ENCODE data around the gene NDUFB2. TPM values are rescaled to one million over a fixed set of nuclear protein-coding genes. Genes with fewer than 3 reads are reported as not detected.
A peak's percentile ranks its signal among the peaks of the same experiment; 100 is the strongest.

Gene NDUFB2
- total and polyA plus RNA-seq, 9 of the 15 experiments (the other 6 are each of a cell fraction or from before 2014, with no cell fraction given): 220 to 2,075 (median 320) TPM

DNA sequence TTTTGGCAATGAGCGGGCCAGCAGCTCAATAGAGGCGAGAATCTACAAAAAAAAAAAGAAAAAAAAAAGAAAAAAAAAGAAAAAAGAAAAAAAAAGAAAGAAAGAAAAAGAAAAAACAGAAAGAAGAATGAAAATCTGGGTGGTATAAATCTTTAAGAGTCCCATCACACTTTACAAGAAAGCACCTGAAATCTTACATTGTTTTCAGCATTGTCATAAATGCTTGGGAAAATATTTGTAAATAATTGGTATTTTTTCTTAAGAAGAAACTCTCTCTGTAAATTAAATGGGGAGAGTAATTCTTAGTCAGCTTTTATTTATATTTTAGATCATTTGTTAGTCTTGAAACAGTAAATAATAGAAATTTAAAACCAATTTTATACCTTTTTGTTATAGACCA, 38.2 kb downstream of the NDUFB2 start:
- H3K4me3 ChIP-seq: no peak overlapping the region
- H4K20me1 ChIP-seq (replicated peaks; ENCODE audit: control insufficient read depth, insufficient read depth, low read length): no peaks in the 10 kb centered on the region
- H3K4me2 ChIP-seq (ENCODE audit: insufficient read depth, low read length): no peak overlapping the region
- no peaks in the 10 kb centered on the region for H3K9me3 ChIP-seq (replicated peaks; ENCODE audit: control insufficient read depth, insufficient read depth, low read depth, low read length)
- no peaks in the 10 kb centered on the region for H3K27me3 ChIP-seq (ENCODE audit: control insufficient read depth in 2 of 2, insufficient read depth in 2 of 2, low read length in 2 of 2)
- TF ChIP-seq ZNF316 (IDR thresholded peaks at IDR 0.05): peak; percentile 70
- peak; percentile 38 for TF ChIP-seq C11orf30 (IDR thresholded peaks at IDR 0.05; ENCODE audit: low read depth)
- no peak for TF ChIP-seq BACH1 (tag; IDR thresholded peaks at IDR 0.05)
- TF ChIP-seq U2AF1 (optimal IDR thresholded peaks at IDR 0.05; ENCODE audit: low read depth, low read length): peak; percentile 68
- no peak for TF ChIP-seq BRF1 (IDR thresholded peaks at IDR 0.05; ENCODE audit: borderline replicate concordance, extremely low read depth, insufficient read length)
- H2AFZ ChIP-seq (ENCODE audit: low read depth, low read length): no peak overlapping the region
- H3K27ac ChIP-seq (ENCODE audit: extremely low read depth, low read depth, low read length): no peak overlapping the region
- no peaks in the 10 kb centered on the region for H3K4me1 ChIP-seq (replicated peaks in 1 of 2; ENCODE audit: control insufficient read depth in 2 of 2, insufficient read depth in 2 of 2, low read length in 2 of 2)
- no peak for FAIRE-seq
- DNase-seq (ENCODE audit: extremely low read depth in 1 of 4, low spot score in 3 of 4): no peak
- ChIA-PET CTCF (ENCODE audit: low intra/inter-chr PET ratio) (no interaction called here), POLR2A (interaction anchor here (0.6 kb wide), 1 partner anchor 801 kb away, joined by 3 read pairs; no protein-coding TSS in a partner anchor)
- no TSS peak for BruUV-seq (replicated peaks)
- no CpG with 5 or more reads among the region's 2 CpGs for WGBS (ENCODE audit: insufficient coverage, low coverage, missing lambda C conversion rate)
- H3K79me2 ChIP-seq (ENCODE audit: control insufficient read depth, insufficient read depth, low read length): no peaks in the 10 kb centered on the region
- H3K36me3 ChIP-seq (ENCODE audit: control insufficient read depth, insufficient read depth, low read length): peaks cover 24% of the 10 kb centered on the region; the same call in 2 of the 3 replicates
- ATAC-seq: no peak
- in situ Hi-C loops (cut with MboI): no loop called here
- H3K9ac ChIP-seq (ENCODE audit: insufficient read depth in 1 of 2, low read depth in 2 of 2, low read length in 2 of 2): no peak overlapping the region
- intact Hi-C loops (cut with micrococcal nuclease): no loop called here
- H3K9me1 ChIP-seq (ENCODE audit: control insufficient read depth, insufficient read depth, low read length): no peaks in the 10 kb centered on the region

DNA sequence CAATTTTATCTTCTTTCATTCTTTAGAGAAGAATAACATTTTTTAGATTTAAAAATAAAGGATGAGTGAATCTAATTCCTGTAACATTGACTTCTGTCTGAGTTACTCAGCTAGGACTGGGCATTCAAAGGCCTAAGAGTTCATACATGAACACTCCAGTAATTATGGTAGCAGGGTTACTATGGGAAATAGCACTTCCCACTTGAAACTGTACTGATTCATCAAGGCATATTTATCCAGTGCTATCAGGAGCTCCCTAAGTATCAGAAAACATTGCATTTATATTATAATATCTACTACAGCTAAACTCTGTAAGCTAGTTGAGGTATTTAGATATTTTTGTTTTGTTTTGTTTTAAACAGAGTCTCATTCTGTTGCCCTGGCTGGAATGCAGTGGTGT, 41.8 kb downstream of the NDUFB2 start:
- in situ Hi-C loops (cut with MboI) (no loop called here), intact Hi-C loops (cut with micrococcal nuclease) (no loop called here)
- no peaks in the 10 kb centered on the region for H3K79me2 ChIP-seq (ENCODE audit: control insufficient read depth, insufficient read depth, low read length)
- ATAC-seq (no peak), DNase-seq (ENCODE audit: extremely low read depth in 1 of 4, low spot score in 3 of 4) (no peak), FAIRE-seq (no peak)
- ChIA-PET POLR2A (interaction anchor here (0.6 to 0.9 kb wide), 2 partner anchors 20 to 236 kb away, joined by 3 to 4 read pairs; no protein-coding TSS in a partner anchor), CTCF (ENCODE audit: low intra/inter-chr PET ratio) (interaction anchor here (0.7 kb wide), 1 partner anchor 726 kb away, joined by 4 read pairs; no protein-coding TSS in a partner anchor)
- BruUV-seq (replicated peaks): no TSS peak
- H3K9me1 ChIP-seq (ENCODE audit: control insufficient read depth, insufficient read depth, low read length): no peaks in the 10 kb centered on the region
- no peak overlapping the region for H3K4me2 ChIP-seq (ENCODE audit: insufficient read depth, low read length)
- H2AFZ ChIP-seq (ENCODE audit: low read depth, low read length): no peak overlapping the region
- no peak overlapping the region for H3K9ac ChIP-seq (ENCODE audit: insufficient read depth in 1 of 2, low read depth in 2 of 2, low read length in 2 of 2)
- no peaks in the 10 kb centered on the region for H3K4me1 ChIP-seq (replicated peaks in 1 of 2; ENCODE audit: control insufficient read depth in 2 of 2, insufficient read depth in 2 of 2, low read length in 2 of 2)
- no peak overlapping the region for H3K4me3 ChIP-seq
- no peaks in the 10 kb centered on the region for H4K20me1 ChIP-seq (replicated peaks; ENCODE audit: control insufficient read depth, insufficient read depth, low read length)
- no peaks in the 10 kb centered on the region for H3K27me3 ChIP-seq (ENCODE audit: control insufficient read depth in 2 of 2, insufficient read depth in 2 of 2, low read length in 2 of 2)
- H3K36me3 ChIP-seq (ENCODE audit: control insufficient read depth, insufficient read depth, low read length): peaks cover 23% of the 10 kb centered on the region; the same call in 2 of the 3 replicates
- no peaks in the 10 kb centered on the region for H3K9me3 ChIP-seq (replicated peaks; ENCODE audit: control insufficient read depth, insufficient read depth, low read depth, low read length)
- no peak overlapping the region for H3K27ac ChIP-seq (ENCODE audit: extremely low read depth, low read depth, low read length)
- no peak for TF ChIP-seq ZNF134 (CRISPR knock-in tag; conservative IDR thresholded peaks at IDR 0.05)
- no peak for TF ChIP-seq RNF219 (CRISPR knock-in tag; IDR thresholded peaks at IDR 0.05)
- no peak for TF ChIP-seq SOX6 (IDR thresholded peaks at IDR 0.05)
- TF ChIP-seq, protein P1, sequence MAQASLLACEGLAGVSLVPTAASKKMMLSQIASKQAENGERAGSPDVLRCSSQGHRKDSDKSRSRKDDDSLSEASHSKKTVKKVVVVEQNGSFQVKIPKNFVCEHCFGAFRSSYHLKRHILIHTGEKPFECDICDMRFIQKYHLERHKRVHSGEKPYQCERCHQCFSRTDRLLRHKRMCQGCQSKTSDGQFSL (CRISPR knock-in tag; IDR thresholded peaks at IDR 0.05): no peak
- TF ChIP-seq, protein P1 (tag; IDR thresholded peaks at IDR 0.05): no peak
- no peak for TF ChIP-seq TCF3 (CRISPR knock-in tag; IDR thresholded peaks at IDR 0.05)
- no peak for TF ChIP-seq ESRRB (CRISPR knock-in tag; IDR thresholded peaks at IDR 0.05; ENCODE audit: borderline replicate concordance)
- TF ChIP-seq TARDBP (IDR thresholded peaks at IDR 0.05): no peak
- TF ChIP-seq MNT (conservative IDR thresholded peaks at IDR 0.05): no peak

All from K562 (cell line).